Adipocyte (in vitro differentiated cells): Measurements from ENCODE around the gene LINGO1.

ENCODE experiments used
- DNase-seq: peaks from one replicate; pipeline ENCODE4 v3.0.0-alpha.2; 2015; ENCODE audit warnings: low read depth
- H3K27me3 ChIP-seq: replicated peaks from 2 replicates; pipeline ENCODE4 v1.7.0; 2013; ENCODE audit warnings: mild to moderate bottlenecking, low read length, moderate library complexity; ENCODE audit not compliant: control insufficient read depth, insufficient read depth
- H3K36me3 ChIP-seq: 2 replicates; pipeline ENCODE4 v1.7.0; 2013; ENCODE audit warnings: low read length, mild to moderate bottlenecking, moderate library complexity; ENCODE audit not compliant: control insufficient read depth, insufficient read depth, severe bottlenecking
- H3K4me1 ChIP-seq: 2 replicates; pipeline ENCODE4 v1.7.0; 2013; ENCODE audit warnings: mild to moderate bottlenecking, low read length, moderate library complexity; ENCODE audit not compliant: control insufficient read depth, insufficient read depth
- H3K4me3 ChIP-seq: 2 replicates; pipeline ENCODE4 v1.7.0; 2013; ENCODE audit warnings: mild to moderate bottlenecking, low read length, moderate library complexity
- H3K9ac ChIP-seq: 2 replicates; pipeline ENCODE4 v1.7.0; 2013; ENCODE audit warnings: mild to moderate bottlenecking, low read length, moderate library complexity
- H3K9me3 ChIP-seq: 2 replicates; pipeline ENCODE4 v1.7.0; 2013; ENCODE audit warnings: mild to moderate bottlenecking, low read length, moderate library complexity; ENCODE audit not compliant: control insufficient read depth

LINGO1 gene

GRCh38 chr15:77640615-77641014, 7.9 kb upstream of the LINGO1 start:
- Histone ChIP-seq H3K36me3 (no peaks in the 10 kb centered on the region), H3K9me3 (no peaks in the 10 kb centered on the region), H3K9ac (no peak overlapping the region), H3K4me1 (no peaks in the 10 kb centered on the region), H3K4me3 (no peak overlapping the region), H3K27me3 (peaks cover 86% of the 10 kb centered on the region)
- no peak for DNase-seq

GRCh38 chr15:77639431-77639830, 6.7 kb upstream of the LINGO1 start:
- Histone ChIP-seq H3K27me3 (peaks cover 87% of the 10 kb centered on the region), H3K4me3 (no peak overlapping the region), H3K4me1 (no peaks in the 10 kb centered on the region), H3K9me3 (no peaks in the 10 kb centered on the region), H3K36me3 (no peaks in the 10 kb centered on the region), H3K9ac (no peak overlapping the region)
- DNase-seq: no peak

GRCh38 chr15:77637851-77638692, 5.4 kb upstream of the LINGO1 start:
- Histone ChIP-seq H3K27me3 (peaks cover 87% of the 10 kb centered on the region), H3K4me1 (no peaks in the 10 kb centered on the region), H3K4me3 (no peak overlapping the region), H3K36me3 (no peaks in the 10 kb centered on the region), H3K9ac (no peak overlapping the region), H3K9me3 (no peaks in the 10 kb centered on the region)
- DNase-seq: no peak

- no peaks in the 10 kb centered on the region for H3K9me3 ChIP-seq
- H3K4me1 ChIP-seq: no peaks in the 10 kb centered on the region
- H3K4me3 ChIP-seq: no peak overlapping the region
- no peak for DNase-seq
- H3K36me3 ChIP-seq: no peaks in the 10 kb centered on the region
- no peak overlapping the region for H3K9ac ChIP-seq
- H3K27me3 ChIP-seq: peaks cover 77% of the 10 kb centered on the region
Observed at GRCh38 chr15:77636209-77636608, 3.5 kb upstream of the LINGO1 start.

- no peak overlapping the region for H3K4me3 ChIP-seq
- H3K4me1 ChIP-seq: no peaks in the 10 kb centered on the region
- H3K27me3 ChIP-seq: peaks cover 76% of the 10 kb centered on the region
- no peaks in the 10 kb centered on the region for H3K9me3 ChIP-seq
- no peaks in the 10 kb centered on the region for H3K36me3 ChIP-seq
- H3K9ac ChIP-seq: no peak overlapping the region
- DNase-seq: peak; percentile 39
Observed at GRCh38 chr15:77634266-77634962, 1.7 kb upstream of the LINGO1 start.

- Histone ChIP-seq H3K9ac (no peak overlapping the region), H3K4me3 (no peak overlapping the region), H3K9me3 (no peaks in the 10 kb centered on the region), H3K27me3 (peaks cover 77% of the 10 kb centered on the region), H3K4me1 (no peaks in the 10 kb centered on the region), H3K36me3 (no peaks in the 10 kb centered on the region)
- no peak for DNase-seq
Observed at GRCh38 chr15:77633913-77634265, 1.2 kb upstream of the LINGO1 start.

GRCh38 chr15:77633134-77633912, 611 bp upstream of the LINGO1 start:
- Histone ChIP-seq H3K36me3 (no peaks in the 10 kb centered on the region), H3K9me3 (no peaks in the 10 kb centered on the region), H3K27me3 (peaks cover 76% of the 10 kb centered on the region), H3K9ac (peak overlapping the region; percentile 56), H3K4me3 (peak overlapping the region; percentile 75), H3K4me1 (no peaks in the 10 kb centered on the region)
- peak; percentile 95 for DNase-seq

GRCh38 chr15:77631745-77632533, 773 bp downstream of the LINGO1 start:
- DNase-seq: peak; percentile 36
- Histone ChIP-seq H3K9ac (no peak overlapping the region), H3K36me3 (no peaks in the 10 kb centered on the region), H3K9me3 (peaks cover 7% of the 10 kb centered on the region), H3K4me1 (no peaks in the 10 kb centered on the region), H3K4me3 (no peak overlapping the region), H3K27me3 (peaks cover 70% of the 10 kb centered on the region)

- DNase-seq: no peak
- peaks cover 7% of the 10 kb centered on the region for H3K9me3 ChIP-seq
- H3K9ac ChIP-seq: no peak overlapping the region
- no peaks in the 10 kb centered on the region for H3K4me1 ChIP-seq
- no peak overlapping the region for H3K4me3 ChIP-seq
- H3K36me3 ChIP-seq: no peaks in the 10 kb centered on the region
- peaks cover 67% of the 10 kb centered on the region for H3K27me3 ChIP-seq
Observed at GRCh38 chr15:77630956-77631744, 1.6 kb downstream of the LINGO1 start.

GRCh38 chr15:77630056-77630455, 2.7 kb downstream of the LINGO1 start:
- Histone ChIP-seq H3K27me3 (peaks cover 65% of the 10 kb centered on the region), H3K4me3 (no peak overlapping the region), H3K4me1 (no peaks in the 10 kb centered on the region), H3K9me3 (peaks cover 7% of the 10 kb centered on the region), H3K9ac (no peak overlapping the region), H3K36me3 (no peaks in the 10 kb centered on the region)
- no peak for DNase-seq
